Body of pancreas (tissue), 4 donors: ENCODE results near the gene ENAH. TPM values are rescaled to one million over a fixed set of nuclear protein-coding genes. Genes with fewer than 3 reads are reported as not detected.
A peak's percentile ranks its signal among the peaks of the same experiment; 100 is the strongest.

Experiments used
- ATAC-seq: fragments of 150-250 bp; one replicate; pipeline ENCODE4 v1.9.1; 2016
- DNase-seq, 4 donors: peaks; one replicate each; pipeline ENCODE4 v3.0.0-alpha.2; 2019
- H3K27ac ChIP-seq, 4 donors: fragments of 200-600 bp; sonication (generic); 1 replicate in 3 of 4; 2 replicates in 1 of 4; pipeline versions ENCODE4 v1.5.1 to v1.6.1; 2016 to 2019; ENCODE audit warnings: mild to moderate bottlenecking in 1 of 4, mixed read lengths in 1 of 4, moderate library complexity in 1 of 4
- H3K27me3 ChIP-seq, 2 donors: fragments of 200-600 bp; sonication (generic); one replicate each; pipeline ENCODE4 v1.6.0; 2016; ENCODE audit warnings: mild to moderate bottlenecking in 1 of 2
- H3K36me3 ChIP-seq, 2 donors: fragments of 200-600 bp; sonication (generic); replicated peaks in 1 of 2; 2 replicates each; pipeline ENCODE4 v1.5.1; 2016; ENCODE audit warnings: low read depth in 2 of 2; ENCODE audit not compliant: insufficient read depth in 1 of 2
- H3K4me1 ChIP-seq: fragments of 200-600 bp; sonication (generic); one replicate; pipeline ENCODE4 v1.6.0; 2016
- H3K4me3 ChIP-seq, 2 donors: fragments of 200-600 bp; sonication (generic); 1 replicate in 1 of 2; 2 replicates in 1 of 2; pipeline ENCODE4 v1.5.1; 2016 to 2019
- H3K9me3 ChIP-seq, 3 donors: fragments of 200-600 bp; sonication (generic); 1 replicate in 2 of 3; 2 replicates in 1 of 3; pipeline ENCODE4 v1.5.1; 2016
- POLR2A ChIP-seq, 3 donors: fragments of 450-650 bp; IDR thresholded peaks; one replicate each; pipeline ENCODE4 v1.6.1; 2016; ENCODE audit warnings: antibody characterized with exemption in 3 of 3, mild to moderate bottlenecking in 2 of 3
- WGBS, 2 donors: methylation state at CpG; one replicate each; pipeline ENCODE4 v1.1.5; 2017; 5-methylcytosine and 5-hydroxymethylcytosine counted together
- intact Hi-C: fragments of 100-400 bp; cut with DNase I; formaldehyde crosslinking; loops from one replicate; pipeline ENCODE4 v1.15.1; 2023
- total RNA-seq, 2 donors: library from RNA; depleted of rRNA; stranded (reverse); fragments of >200 nt; gene quantifications; one replicate each; pipeline ENCODE4 v1.1.0, GENCODE V29; 2016
- TF ChIP-seq, protein P1 (sequence below), 7 experiments: fragments of 450-650 bp in 4 of 7; fragments of 200-600 bp in 3 of 7; sonication (generic) in 3 of 7; IDR thresholded peaks; one replicate each; pipeline ENCODE4 v1.5.1; 2016 to 2019; ENCODE audit warnings: antibody characterized with exemption in 7 of 7

The ENAH gene
- total RNA-seq, 2 donors from 2014 or later = 21.1 to 28.8 TPM

DNA sequence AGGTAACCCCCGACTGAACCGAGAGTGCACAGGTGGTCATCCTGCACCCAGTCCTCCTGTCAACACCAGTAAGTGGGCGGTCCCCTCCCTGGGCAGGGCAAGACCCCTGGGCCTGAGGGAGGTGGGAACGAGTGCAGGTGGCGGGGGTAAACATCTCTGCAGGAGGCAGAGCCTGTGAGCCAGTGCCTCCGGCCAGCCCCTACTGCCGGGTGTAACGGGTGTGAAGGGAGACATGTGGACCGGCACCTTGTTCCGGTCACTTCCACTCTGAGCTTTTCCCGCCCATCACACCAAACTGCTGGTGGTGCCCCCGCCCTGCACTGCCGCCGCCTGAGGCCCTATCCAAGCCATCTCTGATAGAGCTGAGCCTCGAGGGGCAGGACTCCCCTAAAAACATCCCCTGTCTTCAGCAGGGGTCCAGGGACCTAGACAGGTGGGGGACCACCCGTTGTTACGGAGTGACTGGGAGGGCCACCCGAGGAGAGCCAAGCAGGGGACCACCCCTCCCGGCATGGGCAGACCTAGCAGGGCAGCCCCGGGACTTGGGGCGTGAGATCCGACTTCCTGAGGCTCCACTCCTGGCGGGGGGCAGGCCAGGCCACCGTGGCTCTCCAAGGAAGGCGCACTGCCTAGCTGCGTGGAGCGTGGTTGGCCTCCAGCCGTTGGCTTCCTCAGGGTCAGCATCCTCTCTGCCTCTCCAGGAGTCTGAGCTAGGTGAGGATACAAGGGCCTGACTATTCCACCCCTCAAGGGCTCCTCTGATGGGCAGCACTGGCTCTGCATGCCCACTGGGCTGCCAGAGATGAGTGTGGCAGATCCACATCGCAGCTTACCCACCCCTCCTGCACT lies 181.2 kb downstream of the ENAH start:
- intact Hi-C loops = no loop called here
- 69 to 75% methylated on average over 19 to 27 of the region's 29 CpGs for whole genome bisulfite sequencing, 2 donors
- H3K27me3 ChIP-seq = no peaks in the 10 kb centered on the region
- H3K27ac ChIP-seq = no peak overlapping the region
- H3K9me3 ChIP-seq = no peaks in the 10 kb centered on the region
- peak in 1 of 4 donors; percentile 11 for DNase-seq
- no peak overlapping the region for H3K4me3 ChIP-seq
- no peaks in the 10 kb centered on the region for H3K36me3 ChIP-seq
- H3K4me1 ChIP-seq = peaks cover 9% of the 10 kb centered on the region
- no peak for ATAC-seq
- no peak for TF ChIP-seq POLR2A (IDR thresholded peaks at IDR 0.05)
- TF ChIP-seq, protein P1, sequence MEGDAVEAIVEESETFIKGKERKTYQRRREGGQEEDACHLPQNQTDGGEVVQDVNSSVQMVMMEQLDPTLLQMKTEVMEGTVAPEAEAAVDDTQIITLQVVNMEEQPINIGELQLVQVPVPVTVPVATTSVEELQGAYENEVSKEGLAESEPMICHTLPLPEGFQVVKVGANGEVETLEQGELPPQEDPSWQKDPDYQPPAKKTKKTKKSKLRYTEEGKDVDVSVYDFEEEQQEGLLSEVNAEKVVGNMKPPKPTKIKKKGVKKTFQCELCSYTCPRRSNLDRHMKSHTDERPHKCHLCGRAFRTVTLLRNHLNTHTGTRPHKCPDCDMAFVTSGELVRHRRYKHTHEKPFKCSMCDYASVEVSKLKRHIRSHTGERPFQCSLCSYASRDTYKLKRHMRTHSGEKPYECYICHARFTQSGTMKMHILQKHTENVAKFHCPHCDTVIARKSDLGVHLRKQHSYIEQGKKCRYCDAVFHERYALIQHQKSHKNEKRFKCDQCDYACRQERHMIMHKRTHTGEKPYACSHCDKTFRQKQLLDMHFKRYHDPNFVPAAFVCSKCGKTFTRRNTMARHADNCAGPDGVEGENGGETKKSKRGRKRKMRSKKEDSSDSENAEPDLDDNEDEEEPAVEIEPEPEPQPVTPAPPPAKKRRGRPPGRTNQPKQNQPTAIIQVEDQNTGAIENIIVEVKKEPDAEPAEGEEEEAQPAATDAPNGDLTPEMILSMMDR (IDR thresholded peaks at IDR 0.05) = no peak

DNA sequence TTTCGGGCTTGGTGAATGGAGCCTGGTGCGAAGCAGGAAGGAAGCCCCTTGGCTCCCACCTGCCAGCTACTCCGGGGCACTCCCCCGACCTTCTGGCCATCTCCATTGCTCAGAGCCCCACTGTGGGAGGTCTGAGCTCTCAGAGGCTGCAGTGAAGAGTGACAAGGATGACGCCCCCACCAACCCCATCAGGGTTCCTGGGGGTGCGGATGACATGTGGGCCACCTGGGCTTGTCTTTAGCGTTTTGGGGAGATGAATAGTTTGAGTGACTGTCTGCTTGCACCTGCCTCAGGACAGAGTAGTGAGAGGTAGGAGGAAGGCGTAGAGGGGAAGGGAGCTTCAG lies 181.8 kb downstream of the ENAH start:
- WGBS, 2 donors = 69 to 76% methylated on average over 4 to 8 of the region's 8 CpGs
- no peaks in the 10 kb centered on the region for H3K9me3 ChIP-seq
- no peak for TF ChIP-seq POLR2A (IDR thresholded peaks at IDR 0.05)
- TF ChIP-seq, protein P1 (IDR thresholded peaks at IDR 0.05) = no peak
- DNase-seq = peak in 2 of 4 donors; percentile 7 to 9
- intact Hi-C loops = no loop called here
- no peak overlapping the region for H3K27ac ChIP-seq
- H3K4me3 ChIP-seq = no peak overlapping the region
- no peaks in the 10 kb centered on the region for H3K36me3 ChIP-seq
- peaks cover 9% of the 10 kb centered on the region for H3K4me1 ChIP-seq
- H3K27me3 ChIP-seq = no peaks in the 10 kb centered on the region
- no peak for ATAC-seq

DNA sequence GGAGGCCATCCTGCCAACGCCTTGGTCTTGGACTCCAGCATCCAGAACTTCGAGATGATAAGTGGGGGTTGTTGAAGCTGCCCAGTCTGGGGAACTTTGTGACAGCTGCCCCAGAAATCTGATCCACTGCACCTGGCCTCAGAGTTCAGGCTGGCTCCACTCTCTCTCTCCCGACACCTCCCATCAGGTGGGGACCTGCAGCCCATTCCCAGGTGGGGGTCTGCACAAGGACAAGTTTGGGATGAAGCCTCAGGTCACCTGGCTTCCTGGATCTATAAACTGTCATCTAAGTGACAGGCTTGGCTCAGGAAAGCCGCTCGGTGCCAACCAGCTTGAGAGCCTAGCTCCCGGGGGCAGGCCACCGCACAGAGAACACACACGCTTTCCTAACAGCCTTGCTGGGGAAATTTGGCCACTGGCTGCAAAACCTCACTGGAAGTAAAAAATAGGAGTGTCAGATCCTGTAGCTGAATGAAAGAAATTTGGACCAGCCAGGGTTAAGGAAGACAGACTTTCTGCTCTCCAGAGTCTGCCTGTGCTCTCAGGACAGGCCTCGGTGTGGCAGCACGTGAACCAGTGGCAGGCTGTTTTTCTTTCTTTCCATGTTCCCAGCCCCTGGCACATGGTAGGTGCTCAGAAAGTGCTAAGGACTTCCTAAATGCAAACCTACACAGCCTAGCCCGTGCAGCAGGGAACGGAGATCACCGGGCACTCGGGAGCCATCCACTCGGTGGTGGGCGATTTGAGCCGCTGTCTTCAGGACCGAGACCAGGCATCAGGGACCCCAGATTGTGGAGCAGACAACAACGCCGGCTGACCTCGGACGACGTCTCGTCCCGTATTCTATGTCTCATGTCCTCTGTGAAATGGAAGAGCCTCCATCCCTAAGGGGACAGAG lies 182.5 kb downstream of the ENAH start:
- DNase-seq (peak in 2 of 4 donors; percentile 9 to 10), ATAC-seq (no peak)
- H3K27ac ChIP-seq = no peak overlapping the region
- 76 to 77% methylated on average over 21 to 25 of the region's 25 CpGs for WGBS, 2 donors
- intact Hi-C loops = no loop called here
- H3K4me3 ChIP-seq = no peak overlapping the region
- peaks cover 9% of the 10 kb centered on the region for H3K4me1 ChIP-seq
- H3K9me3 ChIP-seq = no peaks in the 10 kb centered on the region
- no peaks in the 10 kb centered on the region for H3K36me3 ChIP-seq
- TF ChIP-seq, protein P1 (IDR thresholded peaks at IDR 0.05) = no peak
- no peak for TF ChIP-seq POLR2A (IDR thresholded peaks at IDR 0.05)
- no peaks in the 10 kb centered on the region for H3K27me3 ChIP-seq

GRCh38 chr1:225469051-225469450 lies 183.9 kb downstream of the ENAH start:
- Histone ChIP-seq H3K9me3 (no peaks in the 10 kb centered on the region), H3K27ac (no peak overlapping the region), H3K4me1 (no peaks in the 10 kb centered on the region), H3K27me3 (no peaks in the 10 kb centered on the region), H3K36me3 (no peaks in the 10 kb centered on the region), H3K4me3 (no peak overlapping the region)
- TF ChIP-seq POLR2A (IDR thresholded peaks at IDR 0.05) = no peak
- TF ChIP-seq, protein P1 (IDR thresholded peaks at IDR 0.05) = no peak
- WGBS, 2 donors = 80 to 81% methylated on average over 4 to 5 of the region's 5 CpGs
- intact Hi-C loops = no loop called here
- ATAC-seq = no peak
- peak in 1 of 4 donors; percentile 2 for DNase-seq
